HepG2 (cell line): ENCODE measurements around the gene HTRA1. TPM values are rescaled to one million over a fixed set of nuclear protein-coding genes. Genes with fewer than 3 reads are reported as not detected.

ENCODE experiments used
- ATAC-seq: fragments of 200-7000 bp; cut with Tn5 transposase; 3 replicates; pipeline ENCODE4 v1.9.1; 2020; ENCODE audit warnings: mild to moderate bottlenecking, moderate library complexity
- BruUV-seq: library from RNA; stranded (reverse); fragments of 400-500 nt; replicated peaks from 2 replicates; lab custom pipeline; 2021; lab: Mats Ljungman, UMichigan
- CTCF ChIA-PET: fragments of 300-600 bp; formaldehyde crosslinking; extraction: SDS; loops from one replicate; lab custom pipeline; 2021; ENCODE audit warnings: low total read pairs, inconsistent platforms, low intra/inter-chr PET ratio; lab: Yijun Ruan, JAX
- POLR2A ChIA-PET: fragments of 350-600 bp; sonication (Branson Sonifier 250); formaldehyde crosslinking; loops from one replicate; lab custom pipeline; 2020; ENCODE audit warnings: antibody characterized with exemption, inconsistent platforms; lab: Yijun Ruan, JAX
- DNase-seq: peaks from one replicate; pipeline ENCODE4 v3.0.0-alpha.2; 2015; ENCODE audit warnings: low spot score
- FAIRE-seq: peaks from 3 replicates; lab custom pipeline; 2011; peaks lifted over from hg19 to GRCh38; lab: Jason Lieb, UNC
- H2AFZ ChIP-seq: one replicate; pipeline ENCODE4 v1.6.1; 2011; ENCODE audit warnings: low read length, inconsistent platforms
- H3K27ac ChIP-seq: fragments of 300-600 bp; 3 replicates; pipeline ENCODE4 v1.8.0; 2011; ENCODE audit warnings: mixed run types, mild to moderate bottlenecking, mixed read lengths, low read length, inconsistent platforms; ENCODE audit not compliant: insufficient read depth; ENCODE audit errors: extremely low read length
- H3K27me3 ChIP-seq, 2 experiments: fragments of 200-600 bp in 1 of 2; 2 replicates in 1 of 2; 3 replicates in 1 of 2; pipeline versions ENCODE4 v1.6.0 to v1.8.0; 2011; ENCODE audit warnings: low read length in 2 of 2, mild to moderate bottlenecking in 2 of 2, moderate library complexity in 2 of 2, inconsistent platforms in 1 of 2; ENCODE audit not compliant: insufficient read depth in 2 of 2, control insufficient read depth in 1 of 2
- H3K36me3 ChIP-seq, 2 experiments: fragments of 200-600 bp in 1 of 2; replicated peaks in 1 of 2; 2 replicates in 1 of 2; 3 replicates in 1 of 2; pipeline versions ENCODE4 v1.5.1 to v1.8.0; 2011; ENCODE audit warnings: low read length in 2 of 2, inconsistent platforms in 1 of 2; ENCODE audit not compliant: insufficient read depth in 2 of 2, control insufficient read depth in 1 of 2
- H3K4me1 ChIP-seq: 2 replicates; pipeline ENCODE4 v1.5.1; 2012; ENCODE audit warnings: low read length, inconsistent platforms; ENCODE audit not compliant: insufficient read depth
- H3K4me2 ChIP-seq: 2 replicates; pipeline ENCODE4 v1.6.0; 2011; ENCODE audit warnings: low read depth, low read length, inconsistent platforms
- H3K4me3 ChIP-seq, 3 experiments: fragments of 200-600 bp in 1 of 3; sonication (generic), shearing (Covaris generic) in 1 of 3; replicated peaks in 1 of 3; 2 replicates each; pipeline ENCODE4 v1.5.1; 2011 to 2016; ENCODE audit warnings: low read length in 3 of 3, inconsistent platforms in 2 of 3, low read depth in 2 of 3, mild to moderate bottlenecking in 2 of 3, control low read depth in 1 of 3, mixed read lengths in 1 of 3; ENCODE audit not compliant: insufficient read depth in 1 of 3
- H3K79me2 ChIP-seq: one replicate; pipeline ENCODE4 v1.6.1; 2011; ENCODE audit warnings: low read length, inconsistent platforms; ENCODE audit not compliant: insufficient read depth
- H3K9ac ChIP-seq: 2 replicates; pipeline ENCODE4 v1.6.0; 2011; ENCODE audit warnings: mild to moderate bottlenecking, low read depth, low read length, inconsistent platforms; ENCODE audit not compliant: insufficient read depth
- H3K9me3 ChIP-seq: 2 replicates; pipeline ENCODE4 v1.5.1; 2012; ENCODE audit warnings: mild to moderate bottlenecking, low read length
- H4K20me1 ChIP-seq: 2 replicates; pipeline ENCODE4 v1.6.0; 2011; ENCODE audit warnings: inconsistent platforms, mild to moderate bottlenecking, low read length, moderate library complexity; ENCODE audit not compliant: insufficient read depth
- GFI1 ChIP-seq: sonication (generic); formaldehyde crosslinking; IDR thresholded peaks from 2 replicates; pipeline ENCODE4 v1.5.0; 2020; ENCODE audit warnings: missing genetic modification reagents, mild to moderate bottlenecking, borderline replicate concordance
- MAFK ChIP-seq, 2 experiments: IDR thresholded peaks in 1 of 2; conservative IDR thresholded peaks in 1 of 2; 2 replicates each; pipeline ENCODE4 v1.6.1; 2011; ENCODE audit warnings: improper control_type of control experiment in 2 of 2, low read length in 2 of 2
- NR2C2 ChIP-seq: sonication (generic); formaldehyde crosslinking; IDR thresholded peaks from 2 replicates; pipeline ENCODE4 v1.4.0; 2020; ENCODE audit warnings: missing genetic modification reagents, mild to moderate bottlenecking, moderate library complexity, borderline replicate concordance
- NRL ChIP-seq: sonication (generic); formaldehyde crosslinking; IDR thresholded peaks from 2 replicates; pipeline ENCODE4 v1.5.0; 2020; ENCODE audit warnings: missing genetic modification reagents, mild to moderate bottlenecking, moderate library complexity, borderline replicate concordance
- RNF2 ChIP-seq: fragments of 450-650 bp; conservative IDR thresholded peaks from 2 replicates; pipeline ENCODE4 v1.6.1; 2016; ENCODE audit warnings: low read depth
- SP5 ChIP-seq: IDR thresholded peaks from 2 replicates; pipeline ENCODE4 v1.6.1; 2016; ENCODE audit warnings: low read depth, borderline replicate concordance
- ZBTB7B ChIP-seq: sonication (generic); formaldehyde crosslinking; IDR thresholded peaks from 2 replicates; pipeline ENCODE4 v1.4.0; 2020; ENCODE audit warnings: missing genetic modification reagents
- ZNF335 ChIP-seq: sonication (generic); formaldehyde crosslinking; IDR thresholded peaks from 2 replicates; pipeline ENCODE4 v1.4.0; 2020; ENCODE audit warnings: missing genetic modification reagents
- ZNF883 ChIP-seq: sonication (generic); formaldehyde crosslinking; IDR thresholded peaks from 2 replicates; pipeline ENCODE4 v1.5.1; 2020; ENCODE audit warnings: mild to moderate bottlenecking, missing genetic modification reagents; ENCODE audit errors: not compliant biosample characterization
- WGBS: methylation state at CpG from one replicate; pipeline ENCODE4 v1.1.6; 2017; ENCODE audit warnings: low lambda C conversion rate; 5-methylcytosine and 5-hydroxymethylcytosine counted together
- in situ Hi-C: cut with HindIII; loops from 2 replicates; pipeline ENCODE4 v1.10.0; 2017; ENCODE audit warnings: low pct_unique_long_range_greater_than_20kb; ENCODE audit not compliant: extremely low pct_ligation_motif_present
- intact Hi-C: fragments of 100-400 bp; cut with micrococcal nuclease; formaldehyde crosslinking; loops from one replicate; pipeline ENCODE4 v1.10.0; 2022; ENCODE audit not compliant: unreplicated experiment
- polyA plus RNA-seq, 8 experiments: library from polyadenylated mRNA; depleted of rRNA in 3 of 8; stranded (reverse) in 7 of 8; unstranded in 1 of 8; fragments of >200 nt; fragmentation: Illumina TruSeq in 4 of 8; extraction: Trizol in 4 of 8; gene quantifications; 2 replicates each; pipeline versions ENCODE4 v1.2.1 to v1.2.3, GENCODE V29; 2011 to 2016; ENCODE audit warnings: low read depth in 4 of 8, missing spikeins in 1 of 8, mixed read lengths in 1 of 8; ENCODE audit not compliant: insufficient read depth in 1 of 8
- total RNA-seq, 5 experiments: library from RNA; depleted of rRNA; stranded (reverse); fragments of >200 nt; fragmentation: Illumina TruSeq; extraction: Trizol; gene quantifications; 2 replicates each; pipeline ENCODE4 v1.2.3, GENCODE V29; 2016; ENCODE audit warnings: low read depth in 1 of 5
- TF ChIP-seq, protein P1 (sequence below): sonication (generic); formaldehyde crosslinking; conservative IDR thresholded peaks from 2 replicates; pipeline ENCODE4 v1.8.0; 2022; ENCODE audit warnings: low read depth, missing genetic modification reagents
- TF ChIP-seq, protein P2 (sequence below): sonication (generic); formaldehyde crosslinking; IDR thresholded peaks from 2 replicates; pipeline ENCODE4 v1.4.0; 2020; ENCODE audit warnings: missing genetic modification reagents, borderline replicate concordance

Gene HTRA1
- total and polyA plus RNA-seq, 2 of the 13 experiments (the other 11 are each of a cell fraction or from before 2014, with no cell fraction given) = 0.11 to 0.40 TPM

DNA sequence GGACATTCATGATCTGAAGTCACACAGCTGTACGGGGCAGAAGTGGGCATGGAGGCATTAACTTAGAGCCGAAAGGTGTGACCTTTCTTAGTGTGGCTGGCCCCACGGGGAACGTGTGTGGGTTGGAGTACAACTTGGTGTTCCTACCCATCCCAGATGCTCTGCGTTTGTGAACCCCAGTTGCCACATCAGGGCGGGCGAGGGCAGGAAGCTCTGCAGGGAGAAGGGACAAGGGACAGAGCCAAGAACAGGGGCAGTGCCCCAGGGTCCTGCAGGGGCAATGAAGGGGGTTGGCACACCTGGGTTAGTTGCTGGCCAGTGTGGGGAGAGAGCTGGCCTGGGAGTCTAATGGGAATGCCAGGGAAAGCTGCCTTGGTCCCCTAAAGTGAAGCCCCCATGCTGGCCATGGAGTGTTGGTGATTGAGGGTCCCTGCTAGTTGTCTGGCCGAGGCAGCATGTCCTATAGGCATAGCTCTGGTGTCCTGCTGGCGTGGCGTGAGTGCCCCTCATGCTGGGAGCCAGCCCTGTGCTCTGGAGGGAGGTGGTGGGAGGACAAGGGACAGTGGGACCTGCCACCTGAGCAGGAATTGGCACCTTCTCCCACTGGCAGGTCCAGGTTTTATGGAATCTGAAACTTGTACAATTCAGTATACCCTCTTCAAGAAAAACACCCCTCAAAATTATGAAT is 18.9 kb downstream of the HTRA1 start:
- POLR2A ChIA-PET = no interaction called here

More for the DNA sequence above, 18.9 kb downstream of the HTRA1 start:
- no peaks in the 10 kb centered on the region for H3K9me3 ChIP-seq
- peaks cover 3 to 33% of the 10 kb centered on the region in 2 experiments; a peak in 4 of 5 replicates for H3K27me3 ChIP-seq
- no peak for ATAC-seq
- FAIRE-seq = no peak
- TF ChIP-seq RNF2 (no peak), ZBTB7B (CRISPR knock-in tag) (no peak), MAFK (conservative IDR thresholded peaks at IDR 0.05 in 1 of 2, IDR thresholded peaks at IDR 0.05 in 1 of 2; ENCODE audit: low read length in 2 of 2) (no peak), SP5 (CRISPR knock-in tag) (no peak), NRL (CRISPR knock-in tag) (no peak), NR2C2 (CRISPR knock-in tag) (no peak), ZNF335 (CRISPR knock-in tag) (no peak), ZNF883 (CRISPR knock-in tag) (no peak), GFI1 (CRISPR knock-in tag) (no peak)
- TF ChIP-seq, protein P1, sequence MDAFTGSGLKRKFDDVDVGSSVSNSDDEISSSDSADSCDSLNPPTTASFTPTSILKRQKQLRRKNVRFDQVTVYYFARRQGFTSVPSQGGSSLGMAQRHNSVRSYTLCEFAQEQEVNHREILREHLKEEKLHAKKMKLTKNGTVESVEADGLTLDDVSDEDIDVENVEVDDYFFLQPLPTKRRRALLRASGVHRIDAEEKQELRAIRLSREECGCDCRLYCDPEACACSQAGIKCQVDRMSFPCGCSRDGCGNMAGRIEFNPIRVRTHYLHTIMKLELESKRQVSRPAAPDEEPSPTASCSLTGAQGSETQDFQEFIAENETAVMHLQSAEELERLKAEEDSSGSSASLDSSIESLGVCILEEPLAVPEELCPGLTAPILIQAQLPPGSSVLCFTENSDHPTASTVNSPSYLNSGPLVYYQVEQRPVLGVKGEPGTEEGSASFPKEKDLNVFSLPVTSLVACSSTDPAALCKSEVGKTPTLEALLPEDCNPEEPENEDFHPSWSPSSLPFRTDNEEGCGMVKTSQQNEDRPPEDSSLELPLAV (CRISPR knock-in tag) = no peak
- TF ChIP-seq, protein P2, sequence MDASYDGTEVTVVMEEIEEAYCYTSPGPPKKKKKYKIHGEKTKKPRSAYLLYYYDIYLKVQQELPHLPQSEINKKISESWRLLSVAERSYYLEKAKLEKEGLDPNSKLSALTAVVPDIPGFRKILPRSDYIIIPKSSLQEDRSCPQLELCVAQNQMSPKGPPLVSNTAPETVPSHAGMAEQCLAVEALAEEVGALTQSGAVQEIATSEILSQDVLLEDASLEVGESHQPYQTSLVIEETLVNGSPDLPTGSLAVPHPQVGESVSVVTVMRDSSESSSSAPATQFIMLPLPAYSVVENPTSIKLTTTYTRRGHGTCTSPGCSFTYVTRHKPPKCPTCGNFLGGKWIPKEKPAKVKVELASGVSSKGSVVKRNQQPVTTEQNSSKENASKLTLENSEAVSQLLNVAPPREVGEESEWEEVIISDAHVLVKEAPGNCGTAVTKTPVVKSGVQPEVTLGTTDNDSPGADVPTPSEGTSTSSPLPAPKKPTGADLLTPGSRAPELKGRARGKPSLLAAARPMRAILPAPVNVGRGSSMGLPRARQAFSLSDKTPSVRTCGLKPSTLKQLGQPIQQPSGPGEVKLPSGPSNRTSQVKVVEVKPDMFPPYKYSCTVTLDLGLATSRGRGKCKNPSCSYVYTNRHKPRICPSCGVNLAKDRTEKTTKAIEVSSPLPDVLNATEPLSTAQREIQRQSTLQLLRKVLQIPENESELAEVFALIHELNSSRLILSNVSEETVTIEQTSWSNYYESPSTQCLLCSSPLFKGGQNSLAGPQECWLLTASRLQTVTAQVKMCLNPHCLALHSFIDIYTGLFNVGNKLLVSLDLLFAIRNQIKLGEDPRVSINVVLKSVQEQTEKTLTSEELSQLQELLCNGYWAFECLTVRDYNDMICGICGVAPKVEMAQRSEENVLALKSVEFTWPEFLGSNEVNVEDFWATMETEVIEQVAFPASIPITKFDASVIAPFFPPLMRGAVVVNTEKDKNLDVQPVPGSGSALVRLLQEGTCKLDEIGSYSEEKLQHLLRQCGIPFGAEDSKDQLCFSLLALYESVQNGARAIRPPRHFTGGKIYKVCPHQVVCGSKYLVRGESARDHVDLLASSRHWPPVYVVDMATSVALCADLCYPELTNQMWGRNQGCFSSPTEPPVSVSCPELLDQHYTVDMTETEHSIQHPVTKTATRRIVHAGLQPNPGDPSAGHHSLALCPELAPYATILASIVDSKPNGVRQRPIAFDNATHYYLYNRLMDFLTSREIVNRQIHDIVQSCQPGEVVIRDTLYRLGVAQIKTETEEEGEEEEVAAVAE (CRISPR knock-in tag) = no peak
- 15% methylated on average over 10 of the region's 10 CpGs for WGBS
- no peaks in the 10 kb centered on the region for H3K79me2 ChIP-seq
- no peaks in the 10 kb centered on the region for H4K20me1 ChIP-seq
- H3K27ac ChIP-seq = no peak overlapping the region
- intact Hi-C loops = no loop called here
- no peak overlapping the region for H3K4me2 ChIP-seq
- CTCF ChIA-PET = no interaction called here
- H3K4me1 ChIP-seq = 0 out of 2 replicates have a peak, but pooled peaks cover 8% of the 10 kb centered on the region
- H3K9ac ChIP-seq = no peak overlapping the region
- no peak overlapping the region for H2AFZ ChIP-seq
- DNase-seq = no peak
- no peak overlapping the region for H3K4me3 ChIP-seq
- no peaks in the 10 kb centered on the region for H3K36me3 ChIP-seq
- no TSS peak for BruUV-seq
- in situ Hi-C loops = no loop called here
